CD4-positive, alpha-beta T cell treated with Interleukin-10 for 1 hour (primary cell): Measurements from ENCODE around the gene INTS1.
A peak's percentile ranks its signal among the peaks of the same experiment; 100 is the strongest.
"Not testable (repeated sequence)": the region's sequence is repeated elsewhere in the genome, so short reads cannot be mapped to it uniquely, and the experiment has no call there.

ENCODE experiments used
- DNase-seq: peaks from one replicate; pipeline ENCODE4 v3.0.0-alpha.2; 2020

INTS1 gene

GRCh38 chr7:1444925-1445322 is 59.3 kb downstream of the INTS1 start:
- no peak for DNase-seq

- DNase-seq = no peak
These were observed 59.8 kb downstream of the INTS1 start for GRCh38 chr7:1444214-1444924.

- not testable (repeated sequence) for DNase-seq
These were observed 60.5 kb downstream of the INTS1 start for GRCh38 chr7:1443587-1444200.

- no peak for DNase-seq
These were observed 61.6 kb downstream of the INTS1 start for GRCh38 chr7:1442355-1443124.

GRCh38 chr7:1441615-1442354 is 62.4 kb downstream of the INTS1 start:
- DNase-seq = no peak

- DNase-seq = no peak
These were observed 63.6 kb downstream of the INTS1 start for GRCh38 chr7:1440620-1441019.

GRCh38 chr7:1439373-1440363 is 64.5 kb downstream of the INTS1 start:
- no peak for DNase-seq

GRCh38 chr7:1438821-1439220 is 65.4 kb downstream of the INTS1 start:
- no peak for DNase-seq

- no peak for DNase-seq
These were observed 66.0 kb downstream of the INTS1 start for GRCh38 chr7:1438208-1438607.

GRCh38 chr7:1437155-1437880 is 66.9 kb downstream of the INTS1 start:
- no peak for DNase-seq

GRCh38 chr7:1436608-1437007 is 67.6 kb downstream of the INTS1 start:
- DNase-seq = no peak

GRCh38 chr7:1434891-1435670 is 69.1 kb downstream of the INTS1 start:
- DNase-seq = no peak

- no peak for DNase-seq
These were observed 69.9 kb downstream of the INTS1 start for GRCh38 chr7:1434165-1434718.

- no peak for DNase-seq
These were observed 70.9 kb downstream of the INTS1 start for GRCh38 chr7:1433128-1433920.

- DNase-seq = peak; percentile 75
These were observed 71.6 kb downstream of the INTS1 start for GRCh38 chr7:1432411-1433082.

- DNase-seq = no peak
These were observed 72.4 kb downstream of the INTS1 start for GRCh38 chr7:1431634-1432380.

- no peak for DNase-seq
These were observed 73.0 kb downstream of the INTS1 start for GRCh38 chr7:1431226-1431625.
